ENCODE results near the gene RIN2.
"Not testable (repeated sequence)": the region's sequence is repeated elsewhere in the genome, so short reads cannot be mapped to it uniquely, and the experiment has no call there.

RIN2 gene

GRCh38 chr20:19802492-19803158, 44.6 kb downstream of the RIN2 start:
- peak; percentile 49 for DNase-seq (ENCODE audit: low read depth)
- no peak overlapping the region for H3K4me3 ChIP-seq (ENCODE audit: low read depth, low read length)
- TF ChIP-seq MYC (IDR thresholded peaks at IDR 0.05; ENCODE audit: low read depth, low read length) = no peak
- TF ChIP-seq POLR2A (IDR thresholded peaks at IDR 0.05; ENCODE audit: extremely low read depth, insufficient read length) = no peak
- TF ChIP-seq, protein P1, sequence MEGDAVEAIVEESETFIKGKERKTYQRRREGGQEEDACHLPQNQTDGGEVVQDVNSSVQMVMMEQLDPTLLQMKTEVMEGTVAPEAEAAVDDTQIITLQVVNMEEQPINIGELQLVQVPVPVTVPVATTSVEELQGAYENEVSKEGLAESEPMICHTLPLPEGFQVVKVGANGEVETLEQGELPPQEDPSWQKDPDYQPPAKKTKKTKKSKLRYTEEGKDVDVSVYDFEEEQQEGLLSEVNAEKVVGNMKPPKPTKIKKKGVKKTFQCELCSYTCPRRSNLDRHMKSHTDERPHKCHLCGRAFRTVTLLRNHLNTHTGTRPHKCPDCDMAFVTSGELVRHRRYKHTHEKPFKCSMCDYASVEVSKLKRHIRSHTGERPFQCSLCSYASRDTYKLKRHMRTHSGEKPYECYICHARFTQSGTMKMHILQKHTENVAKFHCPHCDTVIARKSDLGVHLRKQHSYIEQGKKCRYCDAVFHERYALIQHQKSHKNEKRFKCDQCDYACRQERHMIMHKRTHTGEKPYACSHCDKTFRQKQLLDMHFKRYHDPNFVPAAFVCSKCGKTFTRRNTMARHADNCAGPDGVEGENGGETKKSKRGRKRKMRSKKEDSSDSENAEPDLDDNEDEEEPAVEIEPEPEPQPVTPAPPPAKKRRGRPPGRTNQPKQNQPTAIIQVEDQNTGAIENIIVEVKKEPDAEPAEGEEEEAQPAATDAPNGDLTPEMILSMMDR (IDR thresholded peaks at IDR 0.05; ENCODE audit: low read depth, low read length) = peak; percentile 22
- TF ChIP-seq MAX (IDR thresholded peaks at IDR 0.05; ENCODE audit: low read depth, low read length) = no peak

DNA sequence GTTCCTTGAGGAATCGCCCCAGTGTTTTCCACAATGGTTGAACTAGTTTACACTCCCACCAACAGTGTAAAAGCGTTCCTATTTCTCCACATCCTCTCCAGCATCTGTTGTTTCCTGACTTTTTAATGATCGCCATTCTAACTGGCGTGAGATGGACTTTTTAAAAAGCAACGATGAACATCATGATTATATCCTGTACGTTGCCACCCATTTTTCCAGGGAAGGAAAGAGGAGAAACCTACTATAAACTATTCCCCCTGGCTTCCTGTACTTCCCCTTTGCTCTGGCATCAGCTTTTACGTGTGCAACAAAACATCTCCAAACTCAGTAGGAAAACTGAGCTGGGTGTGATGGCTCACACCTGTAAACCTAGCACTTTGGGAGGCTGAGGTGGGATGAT, 48.2 kb downstream of the RIN2 start:
- H3K4me3 ChIP-seq (ENCODE audit: low read depth, low read length); DNase-seq (ENCODE audit: low read depth): not testable (repeated sequence)

DNA sequence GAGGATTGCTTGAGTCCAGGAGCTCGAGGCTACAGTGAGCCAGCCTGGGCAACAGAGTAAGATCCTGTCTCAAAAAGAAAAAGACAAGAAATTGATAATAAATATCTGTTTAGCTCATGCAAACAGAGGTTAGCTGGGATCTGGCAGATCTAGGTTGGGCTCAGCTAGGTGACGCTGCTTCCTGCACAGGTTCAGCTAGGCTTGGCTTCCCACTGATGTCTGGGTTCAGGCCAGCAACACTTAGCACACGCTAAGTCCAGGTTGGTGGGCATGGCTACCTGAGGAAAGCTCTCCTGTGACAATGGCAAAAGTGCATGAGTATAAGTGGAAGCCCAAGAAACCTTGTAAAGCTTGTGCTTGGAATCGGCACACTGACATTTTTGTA, 48.7 kb downstream of the RIN2 start:
- DNase-seq (ENCODE audit: low read depth) = no peak

DNA sequence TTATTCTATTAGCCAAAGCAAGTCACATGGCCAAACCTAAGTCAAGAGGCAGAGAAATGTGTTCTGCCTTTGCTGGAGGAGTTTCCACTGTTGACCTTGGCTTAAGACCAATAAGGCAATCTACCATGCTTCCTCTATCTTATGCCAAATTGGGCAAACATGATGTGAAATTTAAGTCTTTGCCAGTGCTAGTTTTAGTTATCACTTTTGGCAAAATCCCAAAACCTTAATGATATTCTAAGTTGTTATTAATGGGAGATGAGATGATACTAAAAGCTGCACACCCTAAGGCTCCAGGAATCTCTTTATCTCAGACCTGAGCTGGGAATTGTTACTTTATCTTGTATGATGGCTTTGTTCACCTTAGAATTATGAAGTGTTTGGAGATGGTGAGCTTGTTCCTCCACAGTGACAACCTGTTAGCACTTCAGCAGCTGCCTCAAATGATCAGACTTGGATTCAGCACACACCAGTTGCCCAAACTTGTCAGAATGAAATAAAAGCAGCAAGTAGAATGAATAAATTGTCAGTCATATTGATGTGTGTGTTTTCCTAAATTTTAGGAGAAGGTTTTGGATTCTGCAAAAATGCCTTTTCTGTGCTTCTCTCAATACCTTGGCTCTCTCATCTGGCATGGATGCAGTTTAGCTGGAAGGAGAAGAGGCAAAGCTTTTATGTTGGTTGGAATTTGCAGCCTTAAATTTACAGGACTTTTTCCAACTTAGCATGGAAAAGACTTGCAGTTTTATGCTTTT, 49.3 kb downstream of the RIN2 start:
- TF ChIP-seq, protein P1 (IDR thresholded peaks at IDR 0.05; ENCODE audit: low read depth, low read length) = no peak
- no peak for TF ChIP-seq MAX (IDR thresholded peaks at IDR 0.05; ENCODE audit: low read depth, low read length)
- TF ChIP-seq POLR2A (IDR thresholded peaks at IDR 0.05; ENCODE audit: extremely low read depth, insufficient read length) = no peak
- no peak for TF ChIP-seq MYC (IDR thresholded peaks at IDR 0.05; ENCODE audit: low read depth, low read length)
- H3K4me3 ChIP-seq (ENCODE audit: low read depth, low read length) = no peak overlapping the region
- no peak for DNase-seq (ENCODE audit: low read depth)

More for the DNA sequence above, 48.7 kb downstream of the RIN2 start:
- no peak for TF ChIP-seq MYC (IDR thresholded peaks at IDR 0.05; ENCODE audit: low read depth, low read length)
- no peak for TF ChIP-seq MAX (IDR thresholded peaks at IDR 0.05; ENCODE audit: low read depth, low read length)
- TF ChIP-seq, protein P1 (IDR thresholded peaks at IDR 0.05; ENCODE audit: low read depth, low read length) = no peak
- TF ChIP-seq POLR2A (IDR thresholded peaks at IDR 0.05; ENCODE audit: extremely low read depth, insufficient read length) = no peak
- H3K4me3 ChIP-seq (ENCODE audit: low read depth, low read length) = no peak overlapping the region
